GM23338 (cell line): ENCODE results near the gene RTN4RL1. TPM values are rescaled to one million over a fixed set of nuclear protein-coding genes. Genes with fewer than 3 reads are reported as not detected.
A peak's percentile ranks its signal among the peaks of the same experiment; 100 is the strongest.

Experiments used
- ATAC-seq: fragments of 200-7000 bp; cut with Tn5 transposase; 3 replicates; pipeline ENCODE4 v1.9.1; 2020
- DNase-seq: peaks from one replicate; pipeline ENCODE4 v3.0.0-alpha.2; 2015; ENCODE audit warnings: low spot score
- H2AFZ ChIP-seq: fragments of 200-600 bp; sonication (generic); 2 replicates; pipeline ENCODE4 v1.8.0; 2016; ENCODE audit warnings: antibody characterized with exemption, mild to moderate bottlenecking, moderate library complexity
- H3F3A ChIP-seq: fragments of 200-600 bp; sonication (generic); replicated peaks from 2 replicates; pipeline ENCODE4 v1.8.0; 2017; ENCODE audit warnings: antibody characterized with exemption, mixed run types, low read depth
- H3K27ac ChIP-seq: fragments of 200-600 bp; sonication (generic); 2 replicates; pipeline ENCODE4 v1.6.1; 2016; ENCODE audit warnings: low read depth
- H3K27me3 ChIP-seq: fragments of 200-600 bp; sonication (generic); 2 replicates; pipeline ENCODE4 v1.8.0; 2016; ENCODE audit warnings: mild to moderate bottlenecking, mixed run types, moderate library complexity; ENCODE audit not compliant: insufficient read depth
- H3K36me3 ChIP-seq: fragments of 200-600 bp; sonication (generic); 2 replicates; pipeline ENCODE4 v1.8.0; 2016; ENCODE audit warnings: mild to moderate bottlenecking; ENCODE audit not compliant: insufficient read depth
- H3K4me1 ChIP-seq: fragments of 200-600 bp; sonication (generic); 2 replicates; pipeline ENCODE4 v1.8.0; 2016; ENCODE audit warnings: mild to moderate bottlenecking, moderate library complexity; ENCODE audit not compliant: insufficient read depth
- H3K4me2 ChIP-seq: fragments of 200-600 bp; sonication (generic); 2 replicates; pipeline ENCODE4 v1.7.1; 2017; ENCODE audit warnings: mixed run types
- H3K4me3 ChIP-seq: fragments of 200-600 bp; sonication (generic); 2 replicates; pipeline ENCODE4 v1.6.1; 2016; ENCODE audit warnings: mixed run types
- H3K79me2 ChIP-seq: fragments of 200-600 bp; sonication (generic); replicated peaks from 2 replicates; pipeline ENCODE4 v1.8.0; 2017; ENCODE audit warnings: mild to moderate bottlenecking; ENCODE audit not compliant: insufficient read depth
- H3K9me2 ChIP-seq: fragments of 200-600 bp; sonication (generic); 2 replicates; pipeline ENCODE4 v1.8.0; 2017; ENCODE audit not compliant: insufficient read depth
- H4K20me1 ChIP-seq: fragments of 200-600 bp; sonication (generic); replicated peaks from 2 replicates; pipeline ENCODE4 v1.8.0; 2017; ENCODE audit warnings: mild to moderate bottlenecking; ENCODE audit not compliant: insufficient read depth
- H3K27ac Mint-ChIP-seq: 2 replicates; pipeline ENCODE4 v1.8.0; 2020; ENCODE audit warnings: inconsistent platforms, mild to moderate bottlenecking, moderate library complexity, mixed read lengths
- H3K27me3 Mint-ChIP-seq: 3 replicates; pipeline ENCODE4 v1.8.0; 2022; ENCODE audit warnings: low read depth, mild to moderate bottlenecking, moderate library complexity, mixed read lengths, inconsistent platforms; ENCODE audit not compliant: insufficient read depth, poor library complexity
- H3K36me3 Mint-ChIP-seq: 3 replicates; pipeline ENCODE4 v1.8.0; 2021; ENCODE audit warnings: low read depth, mild to moderate bottlenecking, inconsistent platforms, moderate library complexity, mixed read lengths
- H3K4me1 Mint-ChIP-seq: 3 replicates; pipeline ENCODE4 v1.8.0; 2020; ENCODE audit warnings: mild to moderate bottlenecking, inconsistent platforms, mixed read lengths
- H3K4me3 Mint-ChIP-seq: 3 replicates; pipeline ENCODE4 v1.8.0; 2021; ENCODE audit warnings: moderate library complexity, mild to moderate bottlenecking, inconsistent platforms, mixed read lengths
- H3K9me3 Mint-ChIP-seq: 3 replicates; pipeline ENCODE4 v1.8.0; 2020; ENCODE audit warnings: moderate library complexity, mild to moderate bottlenecking, inconsistent platforms, mixed read lengths
- CREB1 ChIP-seq: fragments of 250-450 bp; sonication (Bioruptor Pico); IDR thresholded peaks from 2 replicates; pipeline ENCODE4 v1.5.0; 2020; ENCODE audit warnings: low read depth, mild to moderate bottlenecking, moderate library complexity
- ETS1 ChIP-seq: IDR thresholded peaks from 2 replicates; pipeline ENCODE4 v1.6.1; 2016; ENCODE audit warnings: antibody characterized with exemption
- EZH2 ChIP-seq: fragments of 200-600 bp; sonication (generic); IDR thresholded peaks from one replicate; pipeline ENCODE4 v1.8.0; 2017; ENCODE audit warnings: antibody characterized with exemption, mild to moderate bottlenecking, low read depth; ENCODE audit not compliant: unreplicated experiment
- EZH2phosphoT487 ChIP-seq: fragments of 200-600 bp; sonication (generic); IDR thresholded peaks from one replicate; pipeline ENCODE4 v1.8.1; 2018; ENCODE audit warnings: antibody characterized with exemption; ENCODE audit not compliant: unreplicated experiment
- JUNB ChIP-seq: IDR thresholded peaks from one replicate; pipeline ENCODE4 v1.6.1; 2016; ENCODE audit warnings: antibody characterized with exemption; ENCODE audit not compliant: unreplicated experiment
- NANOG ChIP-seq: IDR thresholded peaks from 2 replicates; pipeline ENCODE4 v1.6.1; 2016; ENCODE audit warnings: antibody characterized with exemption, borderline replicate concordance
- POLR2AphosphoS5 ChIP-seq: IDR thresholded peaks from 2 replicates; pipeline ENCODE4 v1.6.1; 2016; ENCODE audit warnings: antibody characterized with exemption, low read depth
- STAT1 ChIP-seq: IDR thresholded peaks from one replicate; pipeline ENCODE4 v1.6.1; 2016; ENCODE audit warnings: antibody characterized with exemption; ENCODE audit not compliant: unreplicated experiment
- ZNF114 ChIP-seq: fragments of 250-450 bp; sonication (Bioruptor Pico); IDR thresholded peaks from 2 replicates; pipeline ENCODE4 v1.5.0; 2020; ENCODE audit warnings: mild to moderate bottlenecking, moderate library complexity
- ZNF331 ChIP-seq: fragments of 250-450 bp; sonication (Bioruptor Pico); IDR thresholded peaks from 2 replicates; pipeline ENCODE4 v1.5.0; 2020; ENCODE audit warnings: low read depth, mild to moderate bottlenecking, moderate library complexity
- ZNF462 ChIP-seq: fragments of 250-450 bp; sonication (Bioruptor Pico); IDR thresholded peaks from 2 replicates; pipeline ENCODE4 v1.5.0; 2020; ENCODE audit warnings: mild to moderate bottlenecking, moderate library complexity
- polyA plus RNA-seq: library from polyadenylated mRNA; unstranded; fragments of >200 nt; fragmentation: Nextera tagmentation; extraction: Ambion mirVana; gene quantifications from 2 replicates; pipeline ENCODE4 v1.2.1, GENCODE V29; 2016
- total RNA-seq: library from RNA; depleted of rRNA; stranded (reverse); fragments of >200 nt; shearing (Covaris generic); gene quantifications from 2 replicates; pipeline ENCODE4 v1.2.3, GENCODE V29; 2014

RTN4RL1 gene
- total and polyA plus RNA-seq, 2 experiments from 2014 or later = 0.17 TPM; not detected in 1

GRCh38 chr17:1975573-1975972, 49.6 kb downstream of the RTN4RL1 start:
- ATAC-seq (no peak), DNase-seq (no peak)
- Histone ChIP-seq H3K27me3 (peaks cover 28% of the 10 kb centered on the region), H3K79me2 (no peaks in the 10 kb centered on the region), H3K4me1 (no peaks in the 10 kb centered on the region), H4K20me1 (no peaks in the 10 kb centered on the region), H3K27ac (no peak overlapping the region), H2AFZ (no peak overlapping the region), H3F3A (no peaks in the 10 kb centered on the region), H3K4me3 (no peak overlapping the region), H3K9me2 (no peaks in the 10 kb centered on the region), H3K36me3 (no peaks in the 10 kb centered on the region), H3K4me2 (no peak overlapping the region)
- Mint-ChIP-seq H3K27me3 (peaks cover 26% of the 10 kb centered on the region), H3K27ac (no peak overlapping the region), H3K36me3 (no peaks in the 10 kb centered on the region), H3K4me1 (peaks cover 9% of the 10 kb centered on the region; the same call in 2 of the 3 replicates), H3K4me3 (no peak overlapping the region), H3K9me3 (no peaks in the 10 kb centered on the region; the same call in 2 of the 3 replicates)
- no peak for TF ChIP-seq POLR2AphosphoS5

GRCh38 chr17:1972487-1973160, 52.5 kb downstream of the RTN4RL1 start:
- Histone ChIP-seq H3F3A (no peaks in the 10 kb centered on the region), H3K79me2 (no peaks in the 10 kb centered on the region), H3K4me1 (no peaks in the 10 kb centered on the region), H3K4me3 (no peak overlapping the region), H2AFZ (peak overlapping the region; percentile 59; the same call in 1 of the 2 replicates), H3K27ac (no peak overlapping the region), H3K9me2 (no peaks in the 10 kb centered on the region), H4K20me1 (no peaks in the 10 kb centered on the region), H3K36me3 (no peaks in the 10 kb centered on the region), H3K27me3 (peaks cover 15% of the 10 kb centered on the region; the same call in 1 of the 2 replicates), H3K4me2 (no peak overlapping the region)
- no peak overlapping the region for H3K27ac Mint-ChIP-seq
- H3K4me1 Mint-ChIP-seq = peaks cover 16% of the 10 kb centered on the region
- no peak overlapping the region for H3K4me3 Mint-ChIP-seq
- DNase-seq (no peak), ATAC-seq (peak; percentile 23)
- H3K27me3 Mint-ChIP-seq = peaks cover 24% of the 10 kb centered on the region
- no peaks in the 10 kb centered on the region for H3K36me3 Mint-ChIP-seq
- no peaks in the 10 kb centered on the region; the same call in 2 of the 3 replicates for H3K9me3 Mint-ChIP-seq
- TF ChIP-seq ZNF331 (CRISPR knock-in tag) = no peak
- no peak for TF ChIP-seq EZH2
- no peak for TF ChIP-seq EZH2phosphoT487
- no peak for TF ChIP-seq POLR2AphosphoS5
- TF ChIP-seq NANOG = no peak
- TF ChIP-seq ZNF114 (CRISPR knock-in tag) = no peak
- TF ChIP-seq ETS1 = no peak
- TF ChIP-seq STAT1 = no peak
- TF ChIP-seq CREB1 (CRISPR knock-in tag) = no peak
- TF ChIP-seq ZNF462 (CRISPR knock-in tag) = no peak
- TF ChIP-seq JUNB = no peak
